HCT116 (cell line): ENCODE measurements around the gene USP36. TPM values are rescaled to one million over a fixed set of nuclear protein-coding genes. Genes with fewer than 3 reads are reported as not detected.

Source experiments
- ATAC-seq: fragments of 200-7000 bp; cut with Tn5 transposase; 2 replicates; pipeline ENCODE4 v1.9.1; 2020; ENCODE audit warnings: mild to moderate bottlenecking, moderate library complexity
- BruUV-seq: library from RNA; stranded (reverse); fragments of 400-500 nt; replicated peaks from 2 replicates; lab custom pipeline; 2021; lab: Mats Ljungman, UMichigan
- CTCF ChIA-PET: fragments of 300-600 bp; sonication (Branson Sonifier 250); formaldehyde crosslinking; loops from one replicate; lab custom pipeline; 2021; ENCODE audit warnings: antibody characterized with exemption; lab: Charles Lee
- POLR2A ChIA-PET: fragments of 300-600, 350-600 bp; sonication (Branson Sonifier 250); formaldehyde crosslinking; loops from one replicate; lab custom pipeline; 2021; ENCODE audit warnings: antibody characterized with exemption; lab: Charles Lee
- RAD21 ChIA-PET, 2 experiments: fragments of 300-600 bp; sonication (Branson Sonifier 250); formaldehyde crosslinking; loops; one replicate each; lab custom pipeline; 2023; ENCODE audit warnings: low total read pairs in 2 of 2; ENCODE audit not compliant: uncharacterized antibody in 2 of 2, unreplicated experiment in 2 of 2, low non-redundant PET in 1 of 2; lab: Charles Lee
- DNase-seq: peaks from one replicate; pipeline ENCODE4 v3.0.0-alpha.2; 2010; ENCODE audit warnings: low read depth, low spot score
- H2AFZ ChIP-seq: fragments of 200-600 bp; shearing (Covaris generic), sonication (generic); 2 replicates; pipeline ENCODE4 v1.6.1; 2017; ENCODE audit warnings: low read depth, mixed run types, mixed read lengths, antibody characterized with exemption, low read length; ENCODE audit not compliant: poor library complexity, severe bottlenecking
- H3K27ac ChIP-seq: 2 replicates; pipeline ENCODE4 v1.5.1; 2012; ENCODE audit warnings: low read depth, low read length
- H3K27me3 ChIP-seq: fragments of 200-600 bp; sonication (generic); 2 replicates; pipeline ENCODE4 v1.6.1; 2016; ENCODE audit warnings: mixed run types, low read length, mixed read lengths; ENCODE audit not compliant: insufficient read depth
- H3K36me3 ChIP-seq, 2 experiments: fragments of 200-500 bp in 1 of 2; fragments of 200-600 bp in 1 of 2; sonication (Bioruptor generic) in 1 of 2; sonication (generic) in 1 of 2; 2 replicates each; pipeline versions ENCODE4 v1.5.1 to v1.6.1; 2014 to 2016; ENCODE audit warnings: low read length in 2 of 2, inconsistent platforms in 1 of 2, mixed read lengths in 1 of 2, mixed run types in 1 of 2; ENCODE audit not compliant: insufficient read depth in 2 of 2, control insufficient read depth in 1 of 2
- H3K4me1 ChIP-seq, 2 experiments: fragments of 200-600 bp in 1 of 2; sonication (generic) in 1 of 2; 2 replicates each; pipeline versions ENCODE4 v1.5.1 to v1.6.1; 2012 to 2017; ENCODE audit warnings: low read length in 2 of 2, inconsistent platforms in 1 of 2, mild to moderate bottlenecking in 1 of 2, mixed read lengths in 1 of 2, mixed run types in 1 of 2, moderate library complexity in 1 of 2; ENCODE audit not compliant: insufficient read depth in 2 of 2, control insufficient read depth in 1 of 2
- H3K4me2 ChIP-seq: fragments of 200-600 bp; sonication (generic); 2 replicates; pipeline ENCODE4 v1.6.1; 2017; ENCODE audit warnings: mixed run types, low read length, mixed read lengths
- H3K4me3 ChIP-seq, 2 experiments: fragments of 200-600 bp in 1 of 2; sonication (generic) in 1 of 2; replicated peaks in 1 of 2; 2 replicates each; pipeline ENCODE4 v1.5.1; 2011 to 2016; ENCODE audit warnings: low read length in 2 of 2, control low read depth in 1 of 2, low read depth in 1 of 2, mild to moderate bottlenecking in 1 of 2, mixed read lengths in 1 of 2, mixed run types in 1 of 2
- H3K79me2 ChIP-seq: fragments of 200-600 bp; sonication (generic); 2 replicates; pipeline ENCODE4 v1.6.1; 2017; ENCODE audit warnings: mild to moderate bottlenecking, mixed run types, low read length, moderate library complexity, mixed read lengths; ENCODE audit not compliant: insufficient read depth
- H3K9ac ChIP-seq: fragments of 200-600 bp; sonication (generic); 2 replicates; pipeline ENCODE4 v1.6.1; 2016; ENCODE audit warnings: low read length, mixed read lengths
- H3K9me2 ChIP-seq: fragments of 200-600 bp; sonication (generic), shearing (Covaris generic); 2 replicates; pipeline ENCODE4 v1.6.1; 2017; ENCODE audit warnings: mixed run types, mild to moderate bottlenecking, moderate library complexity; ENCODE audit not compliant: insufficient read depth
- H3K9me3 ChIP-seq, 2 experiments: fragments of 200-500 bp in 1 of 2; fragments of 200-600 bp in 1 of 2; sonication (Bioruptor generic) in 1 of 2; sonication (generic) in 1 of 2; 2 replicates each; pipeline ENCODE4 v1.6.1; 2014 to 2017; ENCODE audit warnings: low read length in 2 of 2, mixed read lengths in 2 of 2, inconsistent platforms in 1 of 2, low read depth in 1 of 2, mild to moderate bottlenecking in 1 of 2, mixed run types in 1 of 2, moderate library complexity in 1 of 2; ENCODE audit not compliant: control insufficient read depth in 1 of 2, insufficient read depth in 1 of 2
- H4K20me1 ChIP-seq: fragments of 200-600 bp; sonication (generic), shearing (Covaris generic); 2 replicates; pipeline ENCODE4 v1.6.1; 2017; ENCODE audit warnings: mixed run types, mild to moderate bottlenecking, moderate library complexity; ENCODE audit not compliant: insufficient read depth
- EGR1 ChIP-seq: IDR thresholded peaks from 2 replicates; pipeline ENCODE4 v1.6.1; 2012; ENCODE audit warnings: low read depth
- EZH2 ChIP-seq: fragments of 200-600 bp; sonication (generic); IDR thresholded peaks from 2 replicates; pipeline ENCODE4 v1.6.1; 2017; ENCODE audit warnings: antibody characterized with exemption, mixed run types
- EZH2phosphoT487 ChIP-seq: fragments of 200-600 bp; IDR thresholded peaks from 2 replicates; pipeline ENCODE4 v1.6.1; 2018; ENCODE audit warnings: antibody characterized with exemption, borderline replicate concordance
- POLR2A ChIP-seq: IDR thresholded peaks from 2 replicates; pipeline ENCODE4 v1.7.0; 2011; ENCODE audit warnings: borderline replicate concordance; ENCODE audit not compliant: insufficient read depth, insufficient read length; ENCODE audit errors: extremely low read depth
- TCF7L2 ChIP-seq: IDR thresholded peaks from 2 replicates; pipeline ENCODE4 v1.7.0; 2011; ENCODE audit warnings: borderline replicate concordance, inconsistent platforms; ENCODE audit not compliant: insufficient read depth, insufficient read length; ENCODE audit errors: extremely low read depth
- intact Hi-C: fragments of 100-400 bp; cut with micrococcal nuclease; formaldehyde crosslinking; loops from 2 replicates; pipeline ENCODE4 v1.10.0; 2022
- total RNA-seq: library from RNA; stranded (reverse); gene quantifications from one replicate; pipeline ENCODE4 v1.2.1, GENCODE V29; 2021; ENCODE audit not compliant: unreplicated experiment
- TF ChIP-seq, protein P1 (sequence below), 3 experiments: fragments of 200-600 bp in 1 of 3; sonication (generic) in 1 of 3; IDR thresholded peaks in 2 of 3; conservative IDR thresholded peaks in 1 of 3; 2 replicates each; pipeline ENCODE4 v1.5.1; 2012 to 2017; ENCODE audit warnings: low read depth in 2 of 3, low read length in 2 of 3, antibody characterized with exemption in 1 of 3, borderline replicate concordance in 1 of 3, control low read depth in 1 of 3, mild to moderate bottlenecking in 1 of 3, mixed read lengths in 1 of 3, mixed run types in 1 of 3, moderate library complexity in 1 of 3; ENCODE audit not compliant: insufficient read depth in 1 of 3

Gene USP36
- total RNA-seq, 1 experiment from 2014 or later: 104 TPM

DNA sequence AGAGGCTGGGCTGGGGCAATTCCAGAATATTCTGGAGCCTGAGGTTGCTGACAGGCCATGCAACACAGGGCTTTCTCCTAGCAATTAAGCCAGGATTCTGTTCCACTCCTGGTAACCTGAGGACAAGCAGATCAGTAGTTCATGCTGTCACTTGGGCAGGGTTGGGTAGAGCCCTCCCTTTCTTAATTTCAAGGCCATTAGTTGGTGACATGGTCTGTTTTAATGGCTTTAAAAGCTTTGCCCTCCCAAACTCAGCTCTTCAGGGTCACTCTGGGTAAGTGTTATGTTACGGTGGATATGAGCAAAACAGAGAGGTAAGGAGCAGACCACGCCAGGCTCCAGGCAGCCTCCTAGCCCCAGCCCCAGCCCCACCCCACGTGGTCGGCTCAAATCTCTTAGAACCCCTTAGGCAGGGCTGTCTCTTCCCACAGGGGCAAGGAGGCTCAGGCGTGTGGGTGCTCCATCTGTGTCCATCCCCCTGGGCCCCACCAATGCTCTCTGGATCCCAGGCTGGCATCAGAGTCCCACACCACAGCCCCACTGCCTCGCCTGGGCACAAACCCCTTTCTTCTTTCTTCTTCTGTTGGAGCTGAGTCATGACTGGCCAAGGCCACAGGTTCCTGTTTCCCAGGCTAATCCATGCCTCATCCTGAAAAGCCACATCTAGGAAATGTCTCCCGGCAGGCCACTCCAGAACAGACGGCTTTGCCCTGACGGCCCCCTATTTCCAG is 34.9 kb upstream of the USP36 start:
- Histone ChIP-seq H3K4me3 (peak overlapping the region in 1 of 2 experiments; percentile 13; a peak in 1 of 4 replicates), H3K9me3 (no peaks in the 10 kb centered on the region), H3K79me2 (no peaks in the 10 kb centered on the region; the same call in 1 of the 2 replicates), H2AFZ (no peak overlapping the region), H3K27me3 (no peaks in the 10 kb centered on the region), H4K20me1 (no peaks in the 10 kb centered on the region), H3K36me3 (peaks cover 0 to 5% of the 10 kb centered on the region in 2 experiments; a peak in 1 of 4 replicates), H3K9ac (peak overlapping the region; percentile 54), H3K9me2 (no peaks in the 10 kb centered on the region), H3K27ac (peak overlapping the region; percentile 15; the same call in 1 of the 2 replicates), H3K4me2 (peak overlapping the region; percentile 62), H3K4me1 (peaks cover 15 to 60% of the 10 kb centered on the region in 2 experiments)
- peak; percentile 69 for ATAC-seq
- DNase-seq: no peak
- RAD21 ChIA-PET: interaction anchor here (0.6 to 1.9 kb wide), 3 partner anchors 10 to 165 kb away, joined by 3 to 6 read pairs (median 4); no protein-coding TSS in a partner anchor
- POLR2A ChIA-PET: no interaction called here
- BruUV-seq: no TSS peak
- intact Hi-C loops: no loop called here
- CTCF ChIA-PET: interaction anchor here (1.1 to 6.0 kb wide), 2 partner anchors 8 to 9 kb away, joined by 3 to 55 read pairs; no protein-coding TSS in a partner anchor
- TF ChIP-seq EZH2phosphoT487: no peak
- TF ChIP-seq POLR2A: no peak
- no peak for TF ChIP-seq TCF7L2
- TF ChIP-seq, protein P1, sequence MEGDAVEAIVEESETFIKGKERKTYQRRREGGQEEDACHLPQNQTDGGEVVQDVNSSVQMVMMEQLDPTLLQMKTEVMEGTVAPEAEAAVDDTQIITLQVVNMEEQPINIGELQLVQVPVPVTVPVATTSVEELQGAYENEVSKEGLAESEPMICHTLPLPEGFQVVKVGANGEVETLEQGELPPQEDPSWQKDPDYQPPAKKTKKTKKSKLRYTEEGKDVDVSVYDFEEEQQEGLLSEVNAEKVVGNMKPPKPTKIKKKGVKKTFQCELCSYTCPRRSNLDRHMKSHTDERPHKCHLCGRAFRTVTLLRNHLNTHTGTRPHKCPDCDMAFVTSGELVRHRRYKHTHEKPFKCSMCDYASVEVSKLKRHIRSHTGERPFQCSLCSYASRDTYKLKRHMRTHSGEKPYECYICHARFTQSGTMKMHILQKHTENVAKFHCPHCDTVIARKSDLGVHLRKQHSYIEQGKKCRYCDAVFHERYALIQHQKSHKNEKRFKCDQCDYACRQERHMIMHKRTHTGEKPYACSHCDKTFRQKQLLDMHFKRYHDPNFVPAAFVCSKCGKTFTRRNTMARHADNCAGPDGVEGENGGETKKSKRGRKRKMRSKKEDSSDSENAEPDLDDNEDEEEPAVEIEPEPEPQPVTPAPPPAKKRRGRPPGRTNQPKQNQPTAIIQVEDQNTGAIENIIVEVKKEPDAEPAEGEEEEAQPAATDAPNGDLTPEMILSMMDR (IDR thresholded peaks at IDR 0.05 in 2 of 3, conservative IDR thresholded peaks at IDR 0.05 in 1 of 3; ENCODE audit: borderline replicate concordance in 1 of 3, insufficient read depth in 1 of 3, low read depth in 2 of 3, low read length in 2 of 3): no peak
- no peak for TF ChIP-seq EGR1
- TF ChIP-seq EZH2: no peak
- TF ChIP-seq, all 23 proteins: peak for 0
